ENCODE results near the gene FAM72B.
A peak's percentile ranks its signal among the peaks of the same experiment; 100 is the strongest.
"Not testable (repeated sequence)": the region's sequence is repeated elsewhere in the genome, so short reads cannot be mapped to it uniquely, and the experiment has no call there.

FAM72B gene

GRCh38 chr1:121200232-121200631 is 16.1 kb upstream of the FAM72B start:
- not testable (repeated sequence) for DNase-seq (ENCODE audit: low read depth)

- DNase-seq (ENCODE audit: low read depth), result not testable (repeated sequence)
Measured at GRCh38 chr1:121199763-121200162, 15.6 kb upstream of the FAM72B start.

- not testable (repeated sequence) for DNase-seq (ENCODE audit: low read depth)
Measured at GRCh38 chr1:121197095-121197882, 13.1 kb upstream of the FAM72B start.

- DNase-seq (ENCODE audit: low read depth), result not testable (repeated sequence)
Measured at GRCh38 chr1:121192512-121192911, 8.4 kb upstream of the FAM72B start.

- not testable (repeated sequence) for DNase-seq (ENCODE audit: low read depth)
Measured at GRCh38 chr1:121187914-121188313, 3.8 kb upstream of the FAM72B start.

GRCh38 chr1:121186191-121186590 is 2.1 kb upstream of the FAM72B start:
- DNase-seq (ENCODE audit: low read depth), result not testable (repeated sequence)

- DNase-seq (ENCODE audit: low read depth), result not testable (repeated sequence)
Measured at GRCh38 chr1:121185140-121185708, 1.1 kb upstream of the FAM72B start.

- peak; percentile 27 for DNase-seq (ENCODE audit: low read depth)
Measured at GRCh38 chr1:121183867-121184266, 273 bp downstream of the FAM72B start.

- not testable (repeated sequence) for DNase-seq (ENCODE audit: low read depth)
Measured at GRCh38 chr1:121178197-121178596, 5.9 kb downstream of the FAM72B start.

GRCh38 chr1:121176649-121177048 is 7.5 kb downstream of the FAM72B start:
- not testable (repeated sequence) for DNase-seq (ENCODE audit: low read depth)

- DNase-seq (ENCODE audit: low read depth), result not testable (repeated sequence)
Measured at GRCh38 chr1:121168152-121168668, 15.9 kb downstream of the FAM72B start.

- not testable (repeated sequence) for DNase-seq (ENCODE audit: low read depth)
Measured at GRCh38 chr1:121167225-121167738, 16.9 kb downstream of the FAM72B start.

- DNase-seq (ENCODE audit: low read depth), result peak; percentile 4
Measured at GRCh38 chr1:121165296-121165695, 18.8 kb downstream of the FAM72B start.

- peak; percentile 77 for DNase-seq (ENCODE audit: low read depth)
Measured at GRCh38 chr1:121163850-121164757, 20.0 kb downstream of the FAM72B start.

- not testable (repeated sequence) for DNase-seq (ENCODE audit: low read depth)
Measured at GRCh38 chr1:121161199-121161901, 22.8 kb downstream of the FAM72B start.

GRCh38 chr1:121160118-121160517 is 24.0 kb downstream of the FAM72B start:
- DNase-seq (ENCODE audit: low read depth), result not testable (repeated sequence)

GRCh38 chr1:121157609-121158008 is 26.5 kb downstream of the FAM72B start:
- not testable (repeated sequence) for DNase-seq (ENCODE audit: low read depth)

- DNase-seq (ENCODE audit: low read depth), result not testable (repeated sequence)
Measured at GRCh38 chr1:121156958-121157603, 27.1 kb downstream of the FAM72B start.

- peak; percentile 31 for DNase-seq (ENCODE audit: low read depth)
Measured at GRCh38 chr1:121155671-121156358, 28.3 kb downstream of the FAM72B start.

GRCh38 chr1:121154811-121155210 is 29.3 kb downstream of the FAM72B start:
- DNase-seq (ENCODE audit: low read depth), result not testable (repeated sequence)
